Measurements from ENCODE around the gene NALCN.
"Not testable (repeated sequence)": the region's sequence is repeated elsewhere in the genome, so short reads cannot be mapped to it uniquely, and the experiment has no call there.

Gene NALCN

DNA sequence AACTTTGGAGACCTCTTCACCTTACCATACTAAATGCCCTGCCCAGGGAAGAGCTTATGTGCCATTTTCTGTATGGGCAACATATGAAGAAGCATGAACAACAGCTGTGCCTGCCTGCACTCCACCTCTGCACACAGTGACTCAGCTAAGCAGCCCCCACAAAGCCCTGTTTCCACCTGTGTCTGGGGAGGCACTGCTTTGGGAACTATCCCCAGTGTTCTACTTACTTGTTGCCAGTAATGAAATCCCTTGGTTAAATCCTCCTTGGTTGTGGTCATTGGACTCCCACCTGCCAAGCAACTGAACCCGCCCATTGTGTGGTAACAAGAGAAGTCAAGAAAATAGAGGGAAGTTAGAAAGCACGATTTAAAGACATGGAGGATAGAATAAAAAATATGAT is 84.6 kb downstream of the NALCN start:
- DNase-seq, result no peak

GRCh38 chr13:101327871-101328270 is 88.4 kb downstream of the NALCN start:
- DNase-seq, result no peak

- no peak for DNase-seq
Measured at GRCh38 chr13:101326710-101327109, 89.6 kb downstream of the NALCN start.

DNA sequence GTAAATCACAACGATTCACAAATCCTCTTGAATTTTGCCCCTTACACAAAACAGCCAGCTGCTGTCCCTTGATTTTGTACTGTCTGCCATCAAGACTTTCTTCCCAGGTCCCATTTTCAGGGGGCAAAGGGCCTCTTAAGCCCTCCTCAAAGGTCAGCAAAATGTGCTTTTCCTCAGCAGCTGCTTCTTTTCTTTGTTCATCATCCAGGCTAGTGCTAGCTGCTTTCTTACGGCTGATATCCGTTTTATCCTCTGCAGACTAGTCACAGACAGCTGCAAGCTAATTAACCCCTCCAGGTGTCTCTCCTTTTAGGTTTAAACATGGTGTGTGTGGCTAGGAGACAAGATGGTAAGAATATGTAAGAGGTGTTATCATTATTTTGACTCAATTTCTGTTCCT is 90.9 kb downstream of the NALCN start:
- no peak for DNase-seq

- no peak for DNase-seq
Measured at GRCh38 chr13:101323601-101324000, 92.7 kb downstream of the NALCN start.

DNA sequence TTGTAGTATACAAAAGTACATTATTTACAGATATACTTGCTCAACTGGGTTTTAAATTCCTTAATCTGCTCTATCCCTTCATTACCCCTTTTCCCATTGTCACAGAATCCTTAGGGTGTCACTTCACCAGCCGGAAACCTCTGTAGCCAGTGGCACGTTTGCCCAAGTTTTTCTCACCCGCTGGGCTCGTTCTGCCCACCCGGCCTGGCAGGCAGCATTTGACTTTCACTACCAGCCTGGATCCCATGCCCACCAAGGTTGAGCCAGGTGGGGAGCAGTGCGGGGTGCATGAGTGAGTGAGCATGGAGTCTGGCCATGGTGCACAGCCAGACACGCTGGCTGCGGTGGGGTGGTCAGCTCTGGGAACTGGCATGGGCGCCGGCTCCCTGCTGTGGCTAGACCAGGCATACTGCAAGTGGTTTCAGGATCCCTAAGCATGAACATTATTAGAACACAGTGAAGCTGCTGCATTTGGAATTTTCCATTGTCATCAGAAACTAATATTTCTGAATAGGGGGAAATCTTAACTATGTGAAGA is 98.3 kb downstream of the NALCN start:
- no peak for DNase-seq

GRCh38 chr13:101313479-101313878 is 102.8 kb downstream of the NALCN start:
- not testable (repeated sequence) for DNase-seq

DNA sequence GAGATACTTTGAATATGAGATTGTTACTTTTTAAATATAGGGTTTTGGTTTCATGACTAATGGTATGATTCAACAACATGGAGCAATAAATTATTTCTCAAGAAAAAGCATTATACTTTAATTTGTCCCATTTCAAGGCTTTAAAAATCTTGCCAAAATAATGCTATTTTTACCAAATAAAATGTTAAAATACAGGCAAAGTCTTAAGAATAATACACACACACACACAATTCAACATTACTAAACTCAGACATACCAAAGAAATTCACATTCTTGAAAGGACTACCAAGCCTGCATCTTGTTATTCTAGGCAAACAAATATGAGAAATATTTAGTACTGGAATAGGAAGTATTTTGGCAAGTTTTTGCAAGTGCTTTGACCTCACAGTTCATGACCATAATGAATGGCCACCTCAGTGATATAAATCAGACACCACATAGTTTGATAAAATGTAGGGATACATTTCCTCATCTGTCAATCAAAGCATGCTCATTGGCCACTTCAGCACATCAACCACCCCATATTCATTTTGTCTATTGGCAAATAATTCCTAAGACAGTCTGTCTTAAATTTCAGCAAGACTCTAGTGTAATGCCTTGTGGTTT is 107.2 kb downstream of the NALCN start:
- DNase-seq, result no peak

GRCh38 chr13:101308247-101309013 is 107.9 kb downstream of the NALCN start:
- no peak for DNase-seq

DNA sequence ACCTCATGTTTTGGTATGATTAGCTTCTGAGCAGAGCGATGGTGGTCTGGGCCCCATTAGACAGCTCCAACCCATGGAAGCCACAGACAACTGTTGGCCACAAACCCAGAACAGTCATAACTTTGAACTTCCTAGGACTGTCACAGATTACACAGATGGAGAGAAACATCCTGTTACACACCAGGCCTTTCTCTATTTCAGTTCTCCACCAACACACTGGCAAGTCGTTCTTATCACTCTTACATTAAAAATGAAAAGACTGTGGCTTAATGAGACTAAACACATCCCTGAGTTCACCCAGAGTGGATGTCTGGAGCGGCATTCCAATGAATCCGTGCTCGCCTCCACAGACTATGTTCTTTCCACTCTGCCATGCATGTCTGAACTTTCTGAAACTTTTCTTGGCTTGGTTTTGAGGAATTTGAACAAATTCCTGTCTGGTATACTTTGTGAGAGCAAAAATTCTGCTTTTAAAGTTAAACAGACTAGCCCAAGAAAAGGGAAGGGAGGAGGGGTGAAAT is 109.1 kb downstream of the NALCN start:
- DNase-seq, result no peak

DNA sequence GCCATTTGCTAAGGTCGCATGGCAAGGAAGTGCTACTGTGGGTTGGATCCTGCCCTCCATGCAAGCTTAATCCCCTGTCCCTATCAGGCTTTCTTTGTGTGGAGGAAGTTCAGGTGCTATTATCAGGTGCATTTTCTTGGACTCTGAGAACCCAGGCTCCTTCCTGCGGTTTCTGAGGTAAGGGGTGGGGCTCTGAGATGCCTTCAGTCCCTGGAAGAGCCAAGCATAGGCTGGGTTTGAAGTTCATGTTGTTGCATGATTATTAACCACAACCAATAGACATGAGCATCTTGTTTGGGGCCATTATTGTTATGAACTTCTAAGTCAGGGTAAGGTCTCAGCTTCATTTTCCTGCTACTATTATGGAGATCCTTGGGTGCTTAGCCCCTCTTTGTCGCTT is 109.5 kb downstream of the NALCN start:
- DNase-seq, result no peak

DNA sequence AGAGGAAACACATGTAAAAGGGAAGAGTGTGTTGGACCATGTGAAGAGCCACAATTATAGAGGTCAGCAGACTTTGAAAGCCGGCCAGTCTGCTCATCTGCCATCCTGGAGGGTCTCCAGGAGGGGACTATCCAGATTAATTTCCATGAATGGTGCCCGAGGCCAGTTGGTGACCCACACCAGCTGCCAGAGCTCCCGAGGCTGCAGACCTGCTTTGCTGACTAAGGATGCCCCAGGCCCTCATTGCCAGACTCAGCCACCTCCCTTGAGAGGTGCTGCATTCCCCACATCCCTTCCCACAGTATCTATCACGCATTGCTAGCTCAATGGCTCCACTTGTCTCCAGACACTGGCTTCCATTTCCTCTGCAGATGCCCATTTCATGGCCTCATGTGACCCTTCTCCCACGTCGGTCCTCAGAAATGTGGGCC is 110.3 kb downstream of the NALCN start:
- no peak for DNase-seq

DNA sequence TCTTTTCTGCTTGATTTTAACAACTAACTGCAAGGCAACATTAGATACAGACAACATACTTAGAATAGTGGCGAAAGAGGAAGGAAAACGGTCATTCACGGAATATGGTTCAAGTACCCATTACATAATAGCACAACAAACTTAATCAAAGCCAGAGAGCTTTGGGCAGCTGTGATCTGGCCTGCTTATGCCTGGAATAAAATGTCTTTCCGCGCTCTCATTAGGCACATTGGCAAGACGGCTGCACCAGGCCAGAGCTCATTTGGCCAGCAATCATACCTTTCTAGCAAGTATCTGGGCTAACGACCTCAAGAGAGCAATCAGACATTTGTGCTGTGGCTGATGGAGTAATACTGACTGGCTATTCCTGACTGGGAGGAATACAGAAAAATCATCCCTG is 112.8 kb downstream of the NALCN start:
- DNase-seq, result peak in 1 of 2 donors; percentile 3

DNA sequence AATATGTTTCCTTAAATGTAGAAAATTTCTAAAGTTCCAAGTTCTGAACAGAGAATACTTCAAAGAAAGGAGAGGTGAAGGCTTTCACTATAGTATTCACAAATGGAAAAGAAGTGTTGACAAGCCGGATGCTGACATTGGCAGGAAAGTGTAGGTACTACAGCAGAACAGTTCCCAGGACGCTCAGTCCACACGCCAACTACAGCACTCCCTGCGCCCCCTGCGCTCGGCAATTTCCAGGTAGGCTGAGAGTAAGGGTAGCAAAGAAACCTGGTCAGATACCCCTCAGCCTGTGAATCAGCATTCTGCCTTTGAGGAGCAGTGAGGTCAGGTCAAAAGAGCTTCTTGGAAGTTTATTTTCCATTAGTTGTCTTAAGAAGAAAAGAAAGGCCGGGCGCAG is 115.3 kb downstream of the NALCN start:
- DNase-seq, result no peak

GRCh38 chr13:101300531-101300930 is 115.8 kb downstream of the NALCN start:
- DNase-seq, result no peak

- DNase-seq, result no peak
Measured at GRCh38 chr13:101298517-101298916, 117.8 kb downstream of the NALCN start.

GRCh38 chr13:101297794-101298193 is 118.5 kb downstream of the NALCN start:
- DNase-seq, result no peak

- no peak for DNase-seq
Measured at GRCh38 chr13:101292711-101293110, 123.6 kb downstream of the NALCN start.

DNA sequence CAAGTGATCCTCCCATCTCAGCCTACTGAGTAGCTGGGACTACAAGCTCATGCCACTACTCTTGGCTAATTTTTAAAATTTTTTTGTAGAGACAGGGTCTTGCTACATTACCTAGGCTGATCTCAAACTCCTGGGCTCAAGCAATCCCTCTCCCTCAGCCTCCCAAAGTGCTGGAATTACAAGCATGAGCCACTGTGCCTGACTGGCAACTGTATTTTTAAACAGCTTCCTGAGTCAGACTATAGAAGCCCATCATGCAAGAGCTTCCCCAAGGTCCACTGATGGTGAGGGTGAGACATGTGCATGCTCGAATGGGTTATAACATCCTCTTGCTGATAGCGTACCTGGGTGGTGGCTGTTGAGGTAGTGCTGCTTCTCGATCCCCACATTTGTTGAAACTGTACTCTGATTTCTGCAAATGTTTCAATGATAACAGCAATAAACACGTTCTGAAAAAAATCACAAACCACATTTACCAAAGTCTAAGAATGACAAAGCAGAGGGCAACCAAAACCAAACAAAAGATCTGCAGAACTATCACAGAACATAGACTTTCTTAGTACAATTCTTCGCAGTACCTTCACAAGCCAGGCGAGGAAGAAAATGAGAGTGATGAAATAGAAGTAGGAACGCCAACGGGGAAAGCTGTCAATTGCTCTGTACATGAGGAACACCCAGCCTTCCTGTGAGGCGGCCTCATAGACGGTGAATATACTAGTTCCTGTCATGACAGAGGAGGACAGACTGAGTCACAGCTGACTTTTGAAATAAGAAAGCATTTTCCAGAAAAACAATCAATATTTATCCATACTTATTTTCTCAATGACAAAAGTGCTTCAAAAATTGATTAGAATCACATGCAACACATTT is 124.4 kb downstream of the NALCN start:
- DNase-seq, result no peak

- DNase-seq, result no peak
Measured at GRCh38 chr13:101291206-101291605, 125.1 kb downstream of the NALCN start.

- peak; percentile 6 for DNase-seq
Measured at GRCh38 chr13:101289764-101290163, 126.5 kb downstream of the NALCN start.

DNA sequence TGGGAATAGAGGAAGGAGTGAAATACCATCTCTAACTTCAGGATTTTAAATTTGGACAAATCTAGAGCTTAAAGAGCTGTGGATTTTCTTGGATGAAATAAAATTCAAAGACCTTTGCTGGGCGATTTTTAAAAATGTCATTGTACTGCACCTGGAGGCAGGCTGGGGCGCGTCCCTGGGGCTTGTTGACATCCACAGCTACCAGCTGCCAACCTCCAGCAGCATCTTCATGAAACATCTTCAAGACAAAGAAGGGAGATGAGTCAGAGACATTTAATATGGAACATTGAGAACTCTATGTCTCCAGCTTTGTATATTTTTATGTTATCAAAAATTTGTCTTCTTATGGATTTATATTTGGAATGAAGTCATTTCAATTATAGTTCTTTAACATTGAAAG is 132.5 kb downstream of the NALCN start:
- DNase-seq, result no peak

DNA sequence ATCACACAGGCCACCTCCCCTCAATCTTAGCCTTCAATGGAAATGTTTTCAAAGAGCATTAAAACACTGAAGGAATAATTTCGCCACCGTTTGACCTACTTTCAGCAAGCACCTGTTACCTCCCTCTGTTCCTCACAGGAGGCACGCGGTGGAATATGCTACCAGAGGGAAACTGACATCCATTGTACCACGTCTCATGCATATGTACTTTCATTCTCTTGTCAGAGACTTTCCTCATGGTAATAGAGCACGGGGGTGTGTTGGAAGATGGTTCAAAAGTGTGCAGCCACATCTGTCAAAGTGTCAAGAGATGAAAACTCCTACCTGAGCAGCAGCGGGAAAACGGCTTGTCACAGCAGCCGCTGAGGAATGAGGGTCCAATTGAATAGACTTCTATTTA is 143.4 kb downstream of the NALCN start:
- no peak for DNase-seq
